Esophagus (tissue), 2 donors: ENCODE results near the gene MT1F. TPM values are rescaled to one million over a fixed set of nuclear protein-coding genes. Genes with fewer than 3 reads are reported as not detected.

ENCODE experiments used
- H3K27ac ChIP-seq, 2 donors: one replicate each; pipeline ENCODE4 v1.5.1; 2013; ENCODE audit warnings: low read depth in 2 of 2, mild to moderate bottlenecking in 2 of 2, inconsistent platforms in 1 of 2, low read length in 1 of 2, moderate library complexity in 1 of 2
- H3K27me3 ChIP-seq, 2 donors: one replicate each; pipeline ENCODE4 v1.6.1; 2013; ENCODE audit warnings: low read length in 2 of 2, control low read depth in 1 of 2, mild to moderate bottlenecking in 1 of 2; ENCODE audit not compliant: insufficient read depth in 2 of 2, control insufficient read depth in 1 of 2
- H3K36me3 ChIP-seq, 2 donors: one replicate each; pipeline ENCODE4 v1.6.1; 2013; ENCODE audit warnings: low read length in 1 of 2; ENCODE audit not compliant: control insufficient read depth in 2 of 2, insufficient read depth in 2 of 2
- H3K4me1 ChIP-seq, 2 donors: one replicate each; pipeline ENCODE4 v1.6.1; 2013; ENCODE audit warnings: low read length in 1 of 2; ENCODE audit not compliant: control insufficient read depth in 2 of 2, insufficient read depth in 2 of 2
- H3K4me3 ChIP-seq, 2 donors: one replicate each; pipeline ENCODE4 v1.5.1; 2013; ENCODE audit warnings: low read length in 2 of 2, mild to moderate bottlenecking in 2 of 2, low read depth in 1 of 2, moderate library complexity in 1 of 2
- H3K9me3 ChIP-seq, 2 donors: one replicate each; pipeline ENCODE4 v1.6.1; 2013; ENCODE audit warnings: mild to moderate bottlenecking in 2 of 2, low read depth in 1 of 2, low read length in 1 of 2, moderate library complexity in 1 of 2; ENCODE audit not compliant: control insufficient read depth in 2 of 2, insufficient read depth in 1 of 2
- WGBS, 2 donors: extraction: QIAGEN DNeasy Blood & Tissue Kit; methylation state at CpG; one replicate each; pipeline ENCODE4 v1.1.7; 2013; 5-methylcytosine and 5-hydroxymethylcytosine counted together
- polyA plus RNA-seq, 2 donors: library from polyadenylated mRNA; stranded (reverse); fragments of 200-250 nt; gene quantifications; one replicate each; pipeline ENCODE4 v1.2.3, GENCODE V29; 2013
- donor health status: healthy with polysubstance abuse.
- donor health status: Bipolar disorder and iron deficiency.

MT1F gene
- polyA plus RNA-seq, 2 donors: 11.0 to 11.2 TPM

DNA sequence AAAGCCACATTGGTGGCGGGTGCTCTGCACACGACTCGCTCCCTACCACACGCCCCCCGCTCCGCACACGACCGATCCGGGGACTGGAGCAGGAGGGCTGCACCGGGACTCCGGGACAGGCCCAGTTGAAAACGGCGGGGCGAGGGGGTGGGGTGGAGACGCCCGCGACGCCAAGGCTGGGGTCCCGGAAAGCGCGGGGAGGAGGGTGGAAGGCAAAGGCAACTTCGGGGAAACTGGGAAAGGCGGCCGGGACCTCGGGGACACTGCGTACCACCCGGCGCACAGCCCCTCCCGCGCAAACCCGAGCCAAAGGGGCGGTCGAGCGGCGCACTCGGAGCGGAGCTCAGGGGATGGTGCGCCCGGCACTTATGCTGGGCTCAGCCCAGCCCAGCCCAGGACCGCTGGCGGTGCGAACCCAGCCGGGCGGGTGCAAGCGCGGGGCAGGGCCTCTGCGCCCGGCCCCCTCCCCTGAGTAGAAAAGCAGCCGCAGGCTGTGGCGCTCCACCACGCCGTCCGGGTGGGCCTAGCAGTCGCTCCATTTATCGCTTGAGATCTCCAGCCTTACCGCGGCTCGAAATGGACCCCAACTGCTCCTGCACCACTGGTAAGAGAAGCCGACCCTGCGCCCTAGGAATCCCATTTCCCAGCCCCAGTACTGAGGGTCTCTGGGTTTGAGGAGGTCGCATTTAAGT lies 25.5 kb upstream of the MT1F start, which contains the start of gene MT1M:
Gene MT1M, plus strand, starts transcription at position 504 of the 692 bp plus-strand sequence. Its CDS starts 73 bp downstream, at position 577.
- Histone ChIP-seq H3K27ac (peak within 1 kb of the TSS; percentile 52 to 62), H3K9me3 (no peaks in the 10 kb centered on the region), H3K27me3 (peaks cover 0 to 3% of the 10 kb centered on the region in 2 donors), H3K4me3 (peak within 1 kb of the TSS; percentile 38 to 42), H3K4me1 (peaks cover 5 to 14% of the 10 kb centered on the region in 2 donors), H3K36me3 (no peaks in the 10 kb centered on the region)
- WGBS, 2 donors: 3 to 5% methylated on average over 59 to 61 of the region's 61 CpGs

- Histone ChIP-seq H3K9me3 (no peaks in the 10 kb centered on the region), H3K27ac (peak overlapping the region in 1 of 2 donors; percentile 52), H3K4me1 (peaks cover 5 to 17% of the 10 kb centered on the region in 2 donors), H3K36me3 (no peaks in the 10 kb centered on the region), H3K4me3 (peak overlapping the region; percentile 38 to 42), H3K27me3 (peaks cover 0 to 3% of the 10 kb centered on the region in 2 donors)
- WGBS, 2 donors: 49 to 58% methylated on average over 6 of the region's 6 CpGs
These were observed 24.9 kb upstream of the MT1F start for GRCh38 chr16:56632848-56633365.

DNA sequence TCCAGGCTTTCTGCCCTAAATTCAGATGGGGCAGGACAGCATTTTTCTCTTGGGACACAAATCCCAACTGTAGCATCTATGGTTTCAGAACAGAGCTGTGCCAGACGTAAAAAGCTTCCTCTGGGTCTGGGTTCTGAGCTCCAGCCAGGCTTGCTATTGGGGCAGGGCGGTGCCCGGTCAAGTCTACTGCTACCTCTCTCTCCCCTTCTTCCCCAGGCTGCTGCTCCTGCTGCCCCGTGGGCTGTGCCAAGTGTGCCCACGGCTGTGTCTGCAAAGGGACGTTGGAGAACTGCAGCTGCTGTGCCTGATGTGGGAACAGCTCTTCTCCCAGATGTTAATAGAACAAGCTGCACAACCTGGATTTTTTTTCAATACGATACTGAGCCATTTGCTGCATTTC lies 24.2 kb upstream of the MT1F start:
- H3K27me3 ChIP-seq: peaks cover 0 to 3% of the 10 kb centered on the region in 2 donors
- no peak overlapping the region for H3K27ac ChIP-seq
- WGBS, 2 donors: 56 to 57% methylated on average over 7 of the region's 7 CpGs
- H3K4me1 ChIP-seq: peaks cover 5 to 19% of the 10 kb centered on the region in 2 donors
- no peaks in the 10 kb centered on the region for H3K9me3 ChIP-seq
- H3K4me3 ChIP-seq: no peak overlapping the region
- H3K36me3 ChIP-seq: no peaks in the 10 kb centered on the region

- Histone ChIP-seq H3K4me3 (no peak overlapping the region), H3K4me1 (peaks cover 5 to 19% of the 10 kb centered on the region in 2 donors), H3K36me3 (no peaks in the 10 kb centered on the region), H3K27me3 (peaks cover 3% of the 10 kb centered on the region in 2 donors), H3K9me3 (no peaks in the 10 kb centered on the region), H3K27ac (no peak overlapping the region)
- 45 to 52% methylated on average over 47 of the region's 47 CpGs for WGBS, 2 donors
These were observed 22.9 kb upstream of the MT1F start for GRCh38 chr16:56634715-56635440.

DNA sequence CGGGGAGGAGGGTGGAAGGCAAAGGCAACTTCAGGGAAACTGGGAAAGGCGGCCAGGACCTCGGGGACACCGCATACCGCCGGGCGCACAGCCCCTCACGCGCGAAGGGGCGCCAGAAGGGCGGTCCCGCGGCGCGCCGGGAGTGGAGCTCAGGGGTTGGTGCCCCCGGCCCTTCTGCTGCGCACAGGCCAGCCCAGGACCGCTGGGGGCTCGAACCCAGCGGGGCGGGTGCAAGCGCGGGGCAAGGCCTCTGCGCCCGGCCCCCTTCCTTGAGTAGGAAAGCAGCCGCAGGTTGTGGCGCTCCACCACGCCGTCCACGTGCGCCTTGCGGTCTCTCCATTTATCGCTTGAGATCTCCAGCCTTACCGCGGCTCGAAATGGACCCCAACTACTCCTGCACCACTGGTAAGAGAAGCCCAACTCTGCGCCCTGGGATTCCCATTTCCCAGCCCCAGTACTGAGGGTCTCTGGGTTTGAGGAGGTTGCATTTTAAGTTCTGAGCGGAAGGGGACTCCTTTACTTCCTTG lies 22.3 kb upstream of the MT1F start:
- Histone ChIP-seq H3K36me3 (no peaks in the 10 kb centered on the region), H3K27ac (no peak overlapping the region), H3K9me3 (no peaks in the 10 kb centered on the region), H3K27me3 (peaks cover 3% of the 10 kb centered on the region in 2 donors), H3K4me3 (no peak overlapping the region), H3K4me1 (peaks cover 5 to 19% of the 10 kb centered on the region in 2 donors)
- 27 to 41% methylated on average over 26 to 40 of the region's 40 CpGs for WGBS, 2 donors

DNA sequence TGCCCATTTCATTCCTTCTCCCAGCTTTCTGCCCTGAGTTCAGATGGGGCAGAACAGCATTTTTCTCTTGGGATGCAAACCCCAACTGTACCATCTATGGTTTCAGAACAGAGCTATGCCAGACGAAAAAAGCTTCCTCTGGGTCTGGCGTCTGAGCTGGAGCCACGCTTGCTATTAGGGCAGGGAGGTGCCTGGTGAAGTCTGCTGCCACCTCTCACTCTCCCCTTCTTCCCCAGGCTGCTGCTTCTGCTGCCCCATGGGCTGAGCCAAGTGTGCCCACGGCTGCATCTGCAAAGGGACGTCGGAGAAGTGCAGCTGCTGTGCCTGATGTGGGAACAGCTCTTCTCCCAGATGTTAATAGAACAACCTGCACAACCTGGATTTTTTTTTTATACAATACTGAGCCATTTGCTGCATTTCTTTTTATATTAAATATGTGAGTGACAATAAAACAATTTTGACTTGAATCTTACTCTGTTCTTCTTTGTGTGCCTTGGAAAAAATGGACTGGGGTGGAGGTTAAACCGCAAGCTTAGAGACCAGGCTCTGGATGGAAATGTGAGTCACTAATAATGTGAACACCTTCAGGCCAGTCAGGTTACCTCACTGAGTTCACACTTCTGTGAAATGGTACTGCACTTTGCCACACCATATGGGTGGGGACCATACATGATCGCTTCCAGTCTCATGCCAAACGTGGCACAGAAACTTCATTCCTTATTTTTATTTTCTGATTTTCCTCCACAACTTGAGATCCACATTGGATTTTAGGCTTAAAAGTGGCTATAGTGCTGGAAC lies 20.9 kb upstream of the MT1F start:
- 65 to 68% methylated on average over 9 of the region's 9 CpGs for WGBS, 2 donors
- H3K4me1 ChIP-seq: peaks cover 5 to 17% of the 10 kb centered on the region in 2 donors
- H3K27me3 ChIP-seq: peaks cover 3% of the 10 kb centered on the region in 2 donors
- no peak overlapping the region for H3K27ac ChIP-seq
- no peaks in the 10 kb centered on the region for H3K36me3 ChIP-seq
- H3K4me3 ChIP-seq: no peak overlapping the region
- no peaks in the 10 kb centered on the region for H3K9me3 ChIP-seq

GRCh38 chr16:56637814-56638750 lies 19.7 kb upstream of the MT1F start, which contains the start of gene MT1A:
Gene MT1A (plus strand): TSS chr16:56638666. CDS start chr16:56638739, 73 bp downstream.
- 15 to 19% methylated on average over 49 to 68 of the region's 68 CpGs for WGBS, 2 donors
- H3K9me3 ChIP-seq: no peaks in the 10 kb centered on the region
- H3K27ac ChIP-seq: no peak within 1 kb of the TSS
- no peaks in the 10 kb centered on the region for H3K36me3 ChIP-seq
- peaks cover 3% of the 10 kb centered on the region in 2 donors for H3K27me3 ChIP-seq
- peaks cover 0 to 11% of the 10 kb centered on the region in 2 donors for H3K4me1 ChIP-seq
- H3K4me3 ChIP-seq: peak within 1 kb of the TSS; percentile 7 to 39

DNA sequence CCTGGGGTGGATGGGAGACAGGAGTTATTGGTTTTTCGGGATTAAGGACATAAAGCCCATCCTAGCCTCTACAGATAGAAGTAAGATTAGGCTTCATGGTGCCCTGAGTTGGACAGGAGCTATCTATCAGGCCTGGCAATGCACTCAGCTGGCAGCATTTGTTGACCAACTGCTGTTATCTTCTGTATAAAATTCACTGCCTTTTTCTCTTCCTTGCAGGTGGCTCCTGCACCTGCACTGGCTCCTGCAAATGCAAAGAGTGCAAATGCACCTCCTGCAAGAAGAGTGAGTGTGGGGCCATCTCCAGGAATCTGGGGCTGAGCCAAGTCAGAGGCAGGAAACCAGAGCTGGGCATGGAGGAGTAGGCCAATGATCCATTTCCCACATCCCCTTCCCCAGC lies 18.7 kb upstream of the MT1F start:
- Histone ChIP-seq H3K36me3 (no peaks in the 10 kb centered on the region), H3K4me1 (peaks cover 0 to 19% of the 10 kb centered on the region in 2 donors), H3K9me3 (no peaks in the 10 kb centered on the region), H3K4me3 (no peak overlapping the region), H3K27me3 (peaks cover 3% of the 10 kb centered on the region in 2 donors), H3K27ac (no peak overlapping the region)
- 60 to 68% methylated on average over 1 of the region's 1 CpG for WGBS, 2 donors
